ENCODE data around the gene PITX3.
"Not testable (repeated sequence)": the region's sequence is repeated elsewhere in the genome, so short reads cannot be mapped to it uniquely, and the experiment has no call there.

The PITX3 gene

GRCh38 chr10:102211615-102212299, 29.6 kb downstream of the PITX3 start:
- Histone ChIP-seq H3K9me3 (ENCODE audit: low read depth, low read length) (no peaks in the 10 kb centered on the region), H3K36me3 (ENCODE audit: insufficient read depth, low read length) (no peaks in the 10 kb centered on the region), H3K27ac (no peak overlapping the region), H3K4me3 (no peak overlapping the region), H3K9ac (ENCODE audit: insufficient read length) (no peak overlapping the region)
- DNase-seq (ENCODE audit: low read depth, low spot score): no peak
- TF ChIP-seq POLR2AphosphoS5 (IDR thresholded peaks at IDR 0.05; ENCODE audit: borderline replicate concordance, low read depth, low read length): no peak
- TF ChIP-seq FOXP2 (optimal IDR thresholded peaks at IDR 0.05; ENCODE audit: control extremely low read depth, extremely low read length, insufficient read depth): no peak
- TF ChIP-seq EZH2 (IDR thresholded peaks at IDR 0.05): no peak

GRCh38 chr10:102208311-102209035, 32.8 kb downstream of the PITX3 start:
- Histone ChIP-seq H3K36me3 (ENCODE audit: insufficient read depth, low read length) (no peaks in the 10 kb centered on the region), H3K9me3 (ENCODE audit: low read depth, low read length) (no peaks in the 10 kb centered on the region), H3K9ac (ENCODE audit: insufficient read length) (no peak overlapping the region), H3K27ac (no peak overlapping the region), H3K4me3 (no peak overlapping the region)
- TF ChIP-seq EZH2 (IDR thresholded peaks at IDR 0.05): no peak
- no peak for TF ChIP-seq FOXP2 (optimal IDR thresholded peaks at IDR 0.05; ENCODE audit: control extremely low read depth, extremely low read length, insufficient read depth)
- TF ChIP-seq POLR2AphosphoS5 (IDR thresholded peaks at IDR 0.05; ENCODE audit: borderline replicate concordance, low read depth, low read length): no peak
- no peak for DNase-seq (ENCODE audit: low read depth, low spot score)

- Histone ChIP-seq H3K9ac (ENCODE audit: insufficient read length) (no peak overlapping the region), H3K36me3 (ENCODE audit: insufficient read depth, low read length) (no peaks in the 10 kb centered on the region), H3K4me3 (no peak overlapping the region), H3K9me3 (ENCODE audit: low read depth, low read length) (no peaks in the 10 kb centered on the region), H3K27ac (no peak overlapping the region)
- no peak for DNase-seq (ENCODE audit: low read depth, low spot score)
- TF ChIP-seq POLR2AphosphoS5 (IDR thresholded peaks at IDR 0.05; ENCODE audit: borderline replicate concordance, low read depth, low read length) (no peak), FOXP2 (optimal IDR thresholded peaks at IDR 0.05; ENCODE audit: control extremely low read depth, extremely low read length, insufficient read depth) (no peak), EZH2 (IDR thresholded peaks at IDR 0.05) (no peak)
These were observed 38.9 kb downstream of the PITX3 start for GRCh38 chr10:102202386-102202785.

GRCh38 chr10:102200751-102201640, 40.3 kb downstream of the PITX3 start:
- H3K9me3 ChIP-seq (ENCODE audit: low read depth, low read length): no peaks in the 10 kb centered on the region
- DNase-seq (ENCODE audit: low read depth, low spot score): no peak
- H3K27ac ChIP-seq: no peak overlapping the region
- H3K9ac ChIP-seq (ENCODE audit: insufficient read length): no peak overlapping the region
- no peak for TF ChIP-seq POLR2AphosphoS5 (IDR thresholded peaks at IDR 0.05; ENCODE audit: borderline replicate concordance, low read depth, low read length)
- TF ChIP-seq EZH2 (IDR thresholded peaks at IDR 0.05): no peak
- no peak for TF ChIP-seq FOXP2 (optimal IDR thresholded peaks at IDR 0.05; ENCODE audit: control extremely low read depth, extremely low read length, insufficient read depth)
- no peaks in the 10 kb centered on the region for H3K36me3 ChIP-seq (ENCODE audit: insufficient read depth, low read length)
- H3K4me3 ChIP-seq: no peak overlapping the region

GRCh38 chr10:102198027-102198426, 43.3 kb downstream of the PITX3 start:
- no peak overlapping the region for H3K9ac ChIP-seq (ENCODE audit: insufficient read length)
- DNase-seq (ENCODE audit: low read depth, low spot score): no peak
- H3K36me3 ChIP-seq (ENCODE audit: insufficient read depth, low read length): no peaks in the 10 kb centered on the region
- no peaks in the 10 kb centered on the region for H3K9me3 ChIP-seq (ENCODE audit: low read depth, low read length)
- H3K4me3 ChIP-seq: no peak overlapping the region
- H3K27ac ChIP-seq: no peak overlapping the region
- no peak for TF ChIP-seq FOXP2 (optimal IDR thresholded peaks at IDR 0.05; ENCODE audit: control extremely low read depth, extremely low read length, insufficient read depth)
- TF ChIP-seq POLR2AphosphoS5 (IDR thresholded peaks at IDR 0.05; ENCODE audit: borderline replicate concordance, low read depth, low read length): no peak
- TF ChIP-seq EZH2 (IDR thresholded peaks at IDR 0.05): no peak

GRCh38 chr10:102196893-102197292, 44.4 kb downstream of the PITX3 start:
- TF ChIP-seq EZH2 (IDR thresholded peaks at IDR 0.05) (no peak), FOXP2 (optimal IDR thresholded peaks at IDR 0.05; ENCODE audit: control extremely low read depth, extremely low read length, insufficient read depth) (no peak), POLR2AphosphoS5 (IDR thresholded peaks at IDR 0.05; ENCODE audit: borderline replicate concordance, low read depth, low read length) (no peak)
- no peak for DNase-seq (ENCODE audit: low read depth, low spot score)
- Histone ChIP-seq H3K9ac (ENCODE audit: insufficient read length) (no peak overlapping the region), H3K27ac (no peak overlapping the region), H3K9me3 (ENCODE audit: low read depth, low read length) (no peaks in the 10 kb centered on the region), H3K4me3 (no peak overlapping the region), H3K36me3 (ENCODE audit: insufficient read depth, low read length) (no peaks in the 10 kb centered on the region)

- Histone ChIP-seq H3K27ac (no peak overlapping the region), H3K36me3 (ENCODE audit: insufficient read depth, low read length) (no peaks in the 10 kb centered on the region), H3K9ac (ENCODE audit: insufficient read length) (no peak overlapping the region), H3K4me3 (no peak overlapping the region), H3K9me3 (ENCODE audit: low read depth, low read length) (no peaks in the 10 kb centered on the region)
- DNase-seq (ENCODE audit: low read depth, low spot score): no peak
- no peak for TF ChIP-seq FOXP2 (optimal IDR thresholded peaks at IDR 0.05; ENCODE audit: control extremely low read depth, extremely low read length, insufficient read depth)
- no peak for TF ChIP-seq POLR2AphosphoS5 (IDR thresholded peaks at IDR 0.05; ENCODE audit: borderline replicate concordance, low read depth, low read length)
- no peak for TF ChIP-seq EZH2 (IDR thresholded peaks at IDR 0.05)
These were observed 45.9 kb downstream of the PITX3 start for GRCh38 chr10:102195296-102195870.

GRCh38 chr10:102191956-102192355, 49.4 kb downstream of the PITX3 start:
- Histone ChIP-seq H3K9ac (ENCODE audit: insufficient read length) (no peak overlapping the region), H3K27ac (no peak overlapping the region), H3K36me3 (ENCODE audit: insufficient read depth, low read length) (no peaks in the 10 kb centered on the region), H3K4me3 (no peak overlapping the region), H3K9me3 (ENCODE audit: low read depth, low read length) (no peaks in the 10 kb centered on the region)
- TF ChIP-seq EZH2 (IDR thresholded peaks at IDR 0.05): no peak
- TF ChIP-seq FOXP2 (optimal IDR thresholded peaks at IDR 0.05; ENCODE audit: control extremely low read depth, extremely low read length, insufficient read depth): no peak
- no peak for TF ChIP-seq POLR2AphosphoS5 (IDR thresholded peaks at IDR 0.05; ENCODE audit: borderline replicate concordance, low read depth, low read length)
- no peak for DNase-seq (ENCODE audit: low read depth, low spot score)

GRCh38 chr10:102188941-102189898, 52.1 kb downstream of the PITX3 start:
- H3K36me3 ChIP-seq (ENCODE audit: insufficient read depth, low read length); H3K4me3 ChIP-seq; H3K9ac ChIP-seq (ENCODE audit: insufficient read length); H3K27ac ChIP-seq; H3K9me3 ChIP-seq (ENCODE audit: low read depth, low read length); DNase-seq (ENCODE audit: low read depth, low spot score): not testable (repeated sequence)
